ENCODE results near the gene SERPINB5.

DNA sequence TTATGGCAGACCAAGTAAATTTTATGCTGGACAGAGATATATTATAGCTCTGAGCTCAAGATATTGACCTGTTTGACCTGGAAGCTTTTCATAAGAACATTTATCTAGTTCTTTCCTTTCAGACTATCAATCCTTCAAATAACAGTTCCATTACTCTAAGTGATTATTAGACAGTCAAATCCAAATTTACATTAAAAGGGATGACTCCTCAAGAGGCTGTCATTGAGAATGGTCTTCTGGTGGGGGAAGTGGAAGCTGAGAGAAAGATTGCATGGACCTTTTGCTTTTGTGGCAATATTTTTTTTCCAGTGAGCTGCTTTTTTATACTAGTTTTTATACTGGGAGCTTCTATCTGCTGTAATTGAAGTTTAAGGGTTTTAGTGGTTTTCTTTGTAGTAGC, 50.5 kb downstream of the SERPINB5 start:
- no peak for TF ChIP-seq EHF (CRISPR knock-in tag; IDR thresholded peaks at IDR 0.05)
- no peak for TF ChIP-seq CTCF (IDR thresholded peaks at IDR 0.05)
- no peak for TF ChIP-seq CHD2 (IDR thresholded peaks at IDR 0.05; ENCODE audit: low read length, partially characterized antibody)

Data from A549 (cell line).